ENCODE measurements around the gene RRP9.
A peak's percentile ranks its signal among the peaks of the same experiment; 100 is the strongest.
"Not testable (repeated sequence)": the region's sequence is repeated elsewhere in the genome, so short reads cannot be mapped to it uniquely, and the experiment has no call there.

The RRP9 gene

GRCh38 chr3:51937014-51937413, 4.7 kb downstream of the RRP9 start:
- no peak for DNase-seq

GRCh38 chr3:51935886-51936755, 5.6 kb downstream of the RRP9 start:
- no peak for DNase-seq

DNA sequence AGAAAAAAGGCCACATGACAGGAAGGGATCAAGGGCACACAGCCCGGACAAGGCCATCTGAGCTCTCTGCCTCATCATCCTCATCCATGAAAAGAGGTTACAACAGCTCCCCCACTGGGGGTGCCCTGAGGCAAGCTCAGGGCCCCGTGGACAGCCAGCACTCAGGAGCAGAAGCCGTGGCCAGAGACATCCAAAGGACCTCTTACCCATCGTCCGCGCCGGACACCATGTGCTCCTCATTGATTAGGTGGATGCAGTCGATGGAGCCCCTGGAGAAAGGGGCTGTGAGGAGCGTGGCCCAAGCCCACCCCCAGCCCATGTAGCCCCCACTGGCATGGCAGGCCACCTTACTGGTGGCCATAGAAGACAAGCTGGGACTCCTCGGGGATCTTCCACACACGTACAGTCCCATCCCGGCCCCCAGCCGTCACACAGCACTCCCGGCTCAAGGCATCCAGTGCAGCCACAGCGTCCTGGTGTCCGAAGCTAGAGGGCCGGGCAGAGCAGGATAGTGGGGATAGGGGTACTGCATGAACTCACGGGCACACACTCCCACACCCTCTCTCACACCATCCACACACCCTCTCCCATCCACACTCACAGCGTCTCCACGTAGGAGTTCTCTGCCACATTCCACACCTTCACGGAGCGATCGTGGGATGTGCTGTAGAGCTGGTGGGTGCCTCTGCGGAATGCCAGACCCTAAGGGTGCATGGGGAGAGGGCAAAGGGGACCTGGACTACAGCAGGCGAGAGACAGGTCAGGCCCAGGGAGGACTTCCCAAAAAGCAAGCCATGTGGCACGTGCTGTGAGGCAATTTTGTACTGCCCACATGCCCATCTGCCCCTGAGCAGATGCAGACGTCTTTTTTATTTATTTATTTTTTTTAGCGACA, 6.5 kb downstream of the RRP9 start:
- no peak for DNase-seq

DNA sequence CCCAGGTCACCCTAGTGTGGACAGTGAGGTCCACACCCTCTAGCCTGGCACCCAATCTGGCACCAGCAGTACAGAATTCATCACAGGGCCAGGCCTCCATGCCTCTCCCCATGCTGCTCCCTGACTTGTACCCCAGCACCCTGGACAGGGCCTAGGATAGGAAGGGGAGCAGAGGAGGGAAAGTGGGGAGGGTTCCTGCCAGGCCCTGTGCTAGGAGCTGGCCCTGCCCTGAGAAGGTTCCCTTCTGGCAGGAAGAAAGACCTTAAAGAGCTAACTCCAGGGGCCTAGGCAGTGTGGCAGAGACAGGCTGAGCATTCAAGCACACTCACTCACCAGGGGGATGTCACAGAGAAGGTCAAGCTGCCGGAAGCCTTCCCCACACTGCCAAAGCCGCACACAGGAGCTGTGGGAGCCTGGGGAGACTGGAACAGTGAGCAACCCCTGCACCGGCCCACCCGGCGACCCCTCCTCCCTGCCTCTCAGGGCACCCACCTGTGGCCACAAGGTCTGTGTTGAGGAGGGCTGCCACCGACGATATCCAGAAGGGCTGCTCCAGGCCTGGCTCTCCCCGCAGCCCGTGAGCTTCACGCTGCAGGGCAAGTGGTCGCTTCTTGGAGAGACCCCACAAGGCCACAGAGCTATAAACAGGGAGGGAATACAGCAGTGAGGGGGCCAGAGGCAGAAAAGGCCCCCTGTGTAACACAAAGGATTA, 7.4 kb downstream of the RRP9 start:
- no peak for DNase-seq

GRCh38 chr3:51933471-51934138, 8.1 kb downstream of the RRP9 start:
- DNase-seq: no peak

DNA sequence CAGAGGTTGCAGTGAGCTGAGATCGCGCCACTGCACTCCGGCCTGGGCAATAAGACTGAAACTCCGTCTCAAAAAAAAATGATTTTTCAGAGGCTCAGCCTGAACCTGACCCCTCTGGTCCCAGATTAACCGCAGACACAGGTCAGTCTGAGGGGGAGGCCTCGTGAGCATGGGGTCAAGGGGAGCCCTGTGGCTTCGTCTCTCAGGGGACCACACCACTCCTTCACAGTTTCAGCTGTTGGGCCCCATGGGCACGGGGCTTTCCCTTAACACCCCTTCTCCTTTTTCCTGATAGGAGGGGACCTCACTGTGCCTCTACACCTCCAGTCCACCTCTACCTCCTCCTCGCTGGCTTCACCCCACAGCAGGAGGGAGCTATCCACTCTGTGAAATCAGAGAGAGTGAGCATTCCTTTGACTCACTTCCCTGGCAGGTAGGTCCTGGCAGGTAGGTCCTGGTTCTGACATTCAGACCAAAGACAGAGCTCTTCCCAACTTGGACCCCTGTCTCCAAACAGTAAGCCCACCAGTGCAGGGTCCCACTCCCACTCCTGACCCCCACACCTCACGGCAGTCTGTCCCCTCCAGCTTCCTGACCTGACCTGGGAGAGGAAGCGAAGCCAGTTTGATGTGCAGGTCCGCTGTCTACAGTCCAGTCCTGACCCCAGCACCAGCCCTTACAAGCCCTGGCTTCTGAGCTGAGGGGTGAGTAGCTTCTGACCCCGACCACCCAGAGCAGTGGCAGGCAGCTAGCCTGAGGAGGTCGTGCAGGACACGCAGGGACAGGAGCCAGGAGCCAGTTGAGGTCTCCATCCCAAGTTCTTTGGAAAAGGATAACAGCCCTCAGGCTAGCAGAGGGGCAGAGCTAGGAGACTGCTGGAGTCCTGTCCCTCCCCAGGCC, 9.0 kb downstream of the RRP9 start:
- no peak for DNase-seq

DNA sequence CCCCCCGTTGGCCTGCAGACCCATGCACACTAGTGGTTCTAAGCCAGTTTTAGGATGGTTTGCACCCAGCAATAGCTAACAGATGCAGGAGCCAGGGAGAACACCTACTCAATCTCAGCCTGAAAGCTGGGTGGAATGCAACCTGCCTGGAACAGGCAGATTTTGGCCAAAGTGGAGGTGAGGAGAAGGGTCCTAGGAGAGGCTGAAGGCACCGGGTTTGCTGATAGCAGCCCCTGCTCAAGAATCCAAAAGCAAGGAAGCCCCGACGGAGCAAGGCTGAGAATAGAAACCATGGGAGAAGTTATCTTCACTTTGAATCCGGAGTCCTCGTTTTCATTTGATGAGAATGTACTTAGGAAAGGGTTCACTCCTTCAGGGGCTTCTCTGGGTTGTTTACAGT, 9.9 kb downstream of the RRP9 start:
- no peak for DNase-seq

GRCh38 chr3:51930439-51930838, 11.3 kb downstream of the RRP9 start:
- no peak for DNase-seq

GRCh38 chr3:51929420-51930003, 12.2 kb downstream of the RRP9 start:
- no peak for DNase-seq

DNA sequence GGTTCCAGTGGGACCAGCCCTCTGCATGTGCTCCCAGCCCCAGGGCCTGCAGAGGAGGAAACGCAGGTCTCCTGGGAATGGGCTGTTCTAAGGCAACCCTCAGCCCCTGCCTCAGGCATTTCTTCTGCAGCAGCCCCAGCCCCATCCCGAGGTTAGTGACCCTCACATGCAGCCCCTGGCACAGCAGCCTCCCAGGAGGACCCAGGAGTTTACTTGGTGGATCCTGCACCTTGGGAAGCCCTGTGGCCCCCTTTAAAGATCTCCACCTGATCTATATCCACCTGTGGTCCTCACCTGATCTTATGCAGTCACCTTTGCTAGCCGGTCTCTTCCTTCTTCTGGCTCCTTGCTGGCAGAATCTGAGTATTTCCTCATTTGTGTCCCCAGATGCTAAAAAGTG, 12.7 kb downstream of the RRP9 start:
- not testable (repeated sequence) for DNase-seq

DNA sequence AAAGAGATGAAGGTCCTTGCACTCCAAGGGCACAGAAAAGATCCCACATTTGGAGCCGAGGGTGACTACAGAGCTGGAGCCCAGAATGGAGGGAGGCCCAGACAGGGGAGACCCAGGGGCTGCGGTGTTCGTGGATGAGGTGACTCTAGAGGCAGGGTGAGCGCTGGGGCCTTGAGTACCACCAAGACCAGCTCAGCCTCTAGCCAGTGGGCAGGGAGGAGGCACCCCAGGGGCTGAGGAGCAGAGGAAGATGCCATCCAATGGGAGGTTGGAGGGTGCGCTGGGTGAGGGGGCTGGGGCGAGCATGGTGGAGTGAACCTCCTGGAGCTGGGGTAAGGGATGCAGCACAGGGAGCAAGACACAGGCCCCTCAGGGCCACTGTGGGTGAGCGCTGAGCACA, 13.3 kb downstream of the RRP9 start:
- DNase-seq: no peak

GRCh38 chr3:51927061-51927977, 14.4 kb downstream of the RRP9 start:
- DNase-seq: no peak

DNA sequence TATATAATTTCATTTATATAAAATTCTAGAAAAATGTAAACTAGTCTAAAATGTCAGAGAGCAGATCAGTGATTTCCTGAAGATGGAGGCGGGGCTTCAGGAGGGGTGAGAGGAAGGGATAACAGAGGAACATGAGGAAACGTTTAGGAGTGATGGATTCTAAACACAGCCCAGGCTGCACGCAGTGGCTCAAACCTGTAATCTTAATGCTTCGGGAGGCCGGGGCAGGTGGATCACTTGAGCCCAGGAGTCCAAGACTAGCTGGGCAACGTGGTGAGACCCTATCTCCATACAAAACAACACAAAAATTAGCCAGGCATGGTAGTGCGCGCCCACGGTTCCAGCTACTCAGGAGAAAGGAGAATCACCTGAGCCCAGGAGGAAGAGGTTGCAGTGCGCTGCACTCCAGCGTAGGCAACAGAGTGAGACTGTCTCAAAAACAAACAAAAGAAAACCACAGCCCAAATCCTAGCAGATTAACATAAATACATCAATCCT, 20.6 kb downstream of the RRP9 start:
- no peak for DNase-seq

DNA sequence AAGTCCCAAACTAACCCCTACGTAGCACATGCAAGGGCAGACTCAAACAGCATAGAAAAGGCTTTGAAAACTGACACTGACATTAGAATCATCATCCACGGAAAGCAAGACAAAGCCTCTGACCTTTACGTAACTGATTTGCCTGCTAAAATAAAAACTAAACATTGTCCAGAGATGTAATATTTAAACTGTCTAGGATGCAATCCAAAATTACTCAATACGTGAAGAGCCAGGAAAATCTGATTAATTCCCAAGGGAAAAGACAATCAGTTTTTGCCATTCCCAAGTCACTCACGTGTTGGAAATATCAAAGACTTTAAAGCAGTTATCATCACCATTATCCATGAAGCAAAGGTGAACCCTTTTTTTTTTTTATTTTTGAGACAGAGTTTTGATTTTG, 25.3 kb downstream of the RRP9 start:
- DNase-seq: no peak

DNA sequence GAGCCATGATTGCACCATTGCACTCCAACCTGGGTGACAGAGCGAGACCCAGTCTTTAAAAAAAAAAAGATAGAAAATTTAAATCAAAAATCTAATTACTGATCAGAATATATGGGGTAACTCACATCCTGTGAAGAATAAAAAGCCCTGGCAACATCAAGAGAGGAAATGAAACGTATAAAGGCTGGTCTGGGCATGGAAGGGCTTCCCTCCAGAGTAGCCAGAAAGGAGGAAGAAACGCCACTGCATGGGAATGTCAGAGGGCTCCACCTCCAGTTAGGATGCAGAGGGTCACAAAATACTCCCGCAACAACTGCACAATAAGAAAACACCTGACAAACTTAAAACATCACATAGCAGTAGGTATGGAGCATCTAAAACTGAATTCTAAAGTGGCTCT, 33.7 kb downstream of the RRP9 start:
- no peak for DNase-seq

- DNase-seq: no peak
These were observed 37.5 kb downstream of the RRP9 start for GRCh38 chr3:51904034-51904823.

DNA sequence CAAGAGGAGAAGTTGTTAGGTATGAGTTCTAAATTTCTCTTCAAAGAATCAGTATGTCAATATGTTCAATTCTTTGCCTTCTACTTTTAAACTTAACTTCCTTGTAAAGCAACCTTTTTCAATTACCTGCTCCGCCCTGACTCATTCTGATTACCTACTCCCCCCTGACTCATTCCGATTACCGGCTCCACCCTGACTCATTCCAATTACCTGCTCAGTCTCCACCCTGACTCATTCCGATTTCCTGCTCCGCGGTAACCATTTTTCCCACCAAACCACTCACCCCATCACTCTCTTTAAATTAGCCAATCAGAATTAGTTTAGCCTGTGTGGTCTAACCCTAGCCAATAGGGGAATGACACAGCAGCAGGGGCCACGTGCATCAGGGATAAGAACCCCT, 39.3 kb downstream of the RRP9 start:
- peak; percentile 63 for DNase-seq

DNA sequence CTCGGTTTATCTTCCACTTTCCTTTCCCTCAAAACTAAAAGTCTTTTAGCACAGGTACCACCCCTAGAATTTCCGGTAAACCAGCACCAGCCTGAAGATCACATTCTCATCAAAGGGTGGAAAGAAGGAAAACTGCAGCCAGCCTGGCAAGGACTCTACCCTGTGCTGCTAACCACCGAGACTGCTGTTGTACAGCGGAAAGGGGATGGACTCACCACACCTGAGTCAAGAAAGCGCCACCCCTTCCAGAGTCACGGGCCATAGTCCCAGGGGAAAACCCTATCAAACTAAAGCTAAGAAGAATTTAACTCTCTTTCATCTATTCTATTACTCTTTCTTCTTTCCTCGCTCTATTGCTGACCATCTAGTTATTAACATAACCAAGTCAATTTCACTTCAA, 41.7 kb downstream of the RRP9 start:
- DNase-seq: not testable (repeated sequence)

DNA sequence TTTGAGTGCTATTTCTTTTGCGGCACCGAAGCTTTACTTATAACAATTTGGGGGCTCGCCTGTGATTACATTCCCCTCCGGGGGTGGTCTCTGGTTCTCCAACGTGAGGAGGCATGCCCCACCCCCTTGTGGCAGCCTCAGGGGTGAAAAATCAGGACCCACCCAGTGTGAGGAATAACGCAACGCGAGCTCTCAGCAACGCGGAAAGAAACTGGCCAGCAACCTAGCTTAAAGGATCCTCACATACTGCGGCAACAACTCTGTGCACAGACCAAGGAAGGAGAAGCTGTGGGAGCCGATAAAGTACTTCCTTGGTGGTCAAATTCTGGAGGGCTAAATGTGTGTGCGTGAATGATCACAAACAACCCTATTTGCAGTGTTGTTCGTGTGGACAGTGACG, 44.3 kb downstream of the RRP9 start:
- no peak for DNase-seq
